Stimulated activated CD8-positive, alpha-beta memory T cell treated with anti-CD3 and anti-CD28 coated beads, Interleukin-4, amount 100 ng/mL, for 4 hours (primary cell): Measurements from ENCODE around the gene KCNIP4.
"Not testable (repeated sequence)": the region's sequence is repeated elsewhere in the genome, so short reads cannot be mapped to it uniquely, and the experiment has no call there.

Source experiments
- DNase-seq, 2 donors: peaks; one replicate each; pipeline ENCODE4 v3.0.0-alpha.2; 2020; ENCODE audit warnings: low read depth in 2 of 2, low spot score in 1 of 2

The KCNIP4 gene

DNA sequence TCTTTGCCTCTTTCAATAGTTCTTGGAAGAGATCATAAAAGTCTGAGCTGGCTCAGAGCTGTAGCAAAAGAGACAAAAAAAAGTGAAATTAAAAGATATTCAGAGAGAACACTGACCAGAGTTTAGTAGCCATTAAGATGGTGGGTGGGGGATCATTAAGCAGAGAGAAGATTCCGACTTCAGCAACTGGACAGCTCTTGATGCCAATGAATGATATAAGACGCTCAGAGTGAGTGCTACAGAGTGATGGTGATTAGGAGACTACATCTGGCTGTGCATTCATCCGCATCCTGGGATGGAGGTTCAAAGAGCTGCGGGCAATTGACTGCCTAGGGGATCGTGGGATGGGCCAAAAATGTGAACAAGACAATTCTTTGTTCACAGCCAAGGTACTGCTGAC lies 1069.8 kb downstream of the KCNIP4 start:
- no peak for DNase-seq

- no peak for DNase-seq
These were observed 1078.1 kb downstream of the KCNIP4 start for GRCh38 chr4:20870436-20870835.

DNA sequence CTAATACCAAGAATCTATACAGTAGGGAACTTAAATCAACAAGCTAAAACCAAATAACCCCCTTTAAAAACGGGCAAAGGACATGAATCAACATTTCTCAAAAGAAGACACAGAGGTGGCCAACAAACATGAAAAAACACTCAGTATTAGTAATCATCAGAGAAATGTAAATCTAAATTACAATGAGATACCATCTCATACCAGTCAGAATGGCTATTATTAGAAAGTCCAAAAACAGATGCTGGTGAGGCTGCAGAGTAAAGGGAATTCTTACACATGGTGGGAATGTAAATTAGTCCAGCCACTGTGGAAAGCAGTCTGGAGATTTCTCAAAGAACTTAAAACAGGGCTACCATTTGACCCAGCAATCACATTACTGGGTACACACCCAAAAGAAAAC lies 1080.5 kb downstream of the KCNIP4 start:
- DNase-seq: no peak

DNA sequence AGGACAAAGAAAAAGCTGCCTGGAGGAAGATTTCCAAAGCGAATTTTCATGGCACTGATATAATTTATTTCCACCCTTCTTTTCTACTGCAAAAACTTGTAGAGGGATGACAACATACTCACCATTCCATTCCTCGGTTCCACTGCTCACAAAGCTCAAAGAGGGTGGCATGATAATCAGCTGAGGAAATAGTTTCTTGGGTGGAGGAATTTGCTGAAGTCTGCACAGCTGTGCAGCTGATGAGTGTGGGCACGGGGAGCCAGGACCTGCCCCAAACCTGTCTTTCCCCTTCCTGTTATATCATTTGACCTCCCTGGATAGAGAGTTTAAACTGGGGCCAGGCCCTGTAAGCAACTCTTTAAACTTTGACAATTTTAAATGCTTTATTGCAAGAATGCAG lies 1087.7 kb downstream of the KCNIP4 start:
- DNase-seq: no peak

DNA sequence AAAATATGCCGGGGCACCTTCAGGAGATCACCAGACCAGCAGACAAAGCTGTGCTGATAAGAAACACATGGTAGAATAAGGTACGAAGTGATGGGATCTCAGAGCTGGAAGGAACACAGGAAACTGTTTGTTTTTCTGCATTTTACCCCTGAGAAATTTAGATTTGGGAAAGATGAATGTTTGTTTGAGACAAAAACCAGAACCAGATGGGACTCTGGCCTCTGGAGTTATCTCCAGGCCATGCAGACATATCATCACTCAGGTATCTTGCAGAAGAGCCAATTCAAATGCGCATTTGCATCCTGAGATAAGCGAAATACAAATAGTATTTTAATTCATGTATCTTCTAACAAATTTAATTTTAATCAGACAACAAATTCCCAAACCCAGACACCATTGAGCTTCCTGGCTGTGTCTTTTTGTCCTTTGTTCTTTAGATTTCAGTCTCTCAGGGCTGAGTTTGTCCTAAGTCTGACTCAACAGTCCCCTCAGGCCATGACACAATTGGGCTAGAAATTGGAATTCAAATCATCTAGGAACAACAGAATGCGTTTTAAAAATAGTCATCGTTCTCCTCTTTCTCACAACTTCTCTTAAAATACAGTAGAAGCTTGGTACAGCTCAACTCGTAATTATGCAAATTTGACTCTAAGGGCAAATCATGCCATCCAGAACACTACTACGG lies 1089.3 kb downstream of the KCNIP4 start:
- no peak for DNase-seq

- DNase-seq: no peak
These were observed 1091.5 kb downstream of the KCNIP4 start for GRCh38 chr4:20857081-20857480.

GRCh38 chr4:20847124-20847747 lies 1101.3 kb downstream of the KCNIP4 start:
- no peak for DNase-seq

- DNase-seq: no peak
These were observed 1104.3 kb downstream of the KCNIP4 start for GRCh38 chr4:20844311-20844710.

DNA sequence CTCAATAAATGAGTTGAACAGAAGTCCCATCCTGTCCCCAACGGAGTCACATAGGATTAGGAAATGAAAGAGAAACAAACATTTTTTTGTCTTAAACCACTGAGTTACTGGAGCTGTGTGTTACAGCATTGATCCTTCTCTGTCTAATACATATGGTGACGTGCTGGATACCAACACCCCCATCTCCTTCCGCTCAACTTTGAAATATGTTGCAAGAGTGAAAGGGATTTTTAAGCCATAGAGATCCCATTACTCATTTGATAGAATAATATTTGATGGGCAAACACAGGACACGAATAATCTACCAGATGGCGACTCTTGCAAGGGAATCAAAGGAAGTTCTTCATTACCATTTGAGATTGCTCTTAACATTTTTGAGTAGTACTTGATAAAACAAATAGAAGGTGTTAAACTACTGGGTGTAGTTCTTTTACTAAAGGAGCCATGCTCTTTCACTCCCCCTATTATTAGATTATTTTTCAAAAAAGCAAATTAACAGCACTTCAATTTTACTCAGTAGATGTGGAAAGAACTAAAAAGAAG lies 1107.9 kb downstream of the KCNIP4 start:
- no peak for DNase-seq

- no peak for DNase-seq
These were observed 1108.6 kb downstream of the KCNIP4 start for GRCh38 chr4:20839957-20840356.

- no peak for DNase-seq
These were observed 1110.1 kb downstream of the KCNIP4 start for GRCh38 chr4:20838476-20838875.

DNA sequence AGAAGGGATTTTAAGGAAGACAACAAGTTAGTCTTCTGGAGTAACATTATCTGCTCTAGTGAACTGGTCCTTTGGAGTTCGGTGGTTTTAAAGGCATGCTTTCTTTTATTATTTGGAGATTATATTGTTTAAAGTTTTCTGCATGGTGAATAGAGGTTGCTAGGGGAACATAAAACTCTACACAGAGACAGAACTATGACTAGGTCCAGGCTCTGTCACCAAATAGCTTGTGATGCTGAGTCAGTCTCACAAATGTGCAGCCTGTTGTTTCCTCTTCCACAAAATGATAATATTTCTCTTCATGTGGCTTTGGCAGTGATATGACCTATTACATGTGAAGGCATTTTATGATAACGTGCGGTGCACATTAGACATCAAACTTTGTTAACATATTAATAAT lies 1115.7 kb downstream of the KCNIP4 start:
- no peak for DNase-seq

DNA sequence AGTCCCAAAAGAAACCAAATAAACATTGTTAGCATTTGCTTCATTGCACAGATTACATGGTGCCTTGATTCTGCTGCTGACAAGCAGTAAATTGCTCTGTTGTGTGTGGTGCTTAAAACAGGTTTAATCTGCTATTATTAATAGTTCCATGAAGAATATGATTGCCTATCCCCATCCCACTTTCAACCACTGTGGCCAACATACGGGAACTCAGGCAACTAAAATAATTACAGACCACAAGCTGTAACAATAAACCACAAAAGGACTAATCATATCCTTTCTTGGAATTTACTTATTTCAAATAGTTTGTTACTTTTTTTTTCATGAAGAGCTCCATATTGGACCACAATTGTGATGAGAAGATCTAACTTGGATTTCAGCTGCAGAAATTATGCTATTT lies 1116.8 kb downstream of the KCNIP4 start:
- no peak for DNase-seq

- DNase-seq: no peak
These were observed 1118.8 kb downstream of the KCNIP4 start for GRCh38 chr4:20829617-20830357.

GRCh38 chr4:20825505-20825904 lies 1123.1 kb downstream of the KCNIP4 start:
- DNase-seq: no peak

- no peak for DNase-seq
These were observed 1132.3 kb downstream of the KCNIP4 start for GRCh38 chr4:20816287-20816686.

- DNase-seq: no peak
These were observed 1134.9 kb downstream of the KCNIP4 start for GRCh38 chr4:20813700-20814099.

GRCh38 chr4:20809812-20810211 lies 1138.8 kb downstream of the KCNIP4 start:
- DNase-seq: no peak

- DNase-seq: no peak
These were observed 1142.9 kb downstream of the KCNIP4 start for GRCh38 chr4:20805716-20806115.

- DNase-seq: no peak
These were observed 1160.5 kb downstream of the KCNIP4 start for GRCh38 chr4:20787940-20788665.

DNA sequence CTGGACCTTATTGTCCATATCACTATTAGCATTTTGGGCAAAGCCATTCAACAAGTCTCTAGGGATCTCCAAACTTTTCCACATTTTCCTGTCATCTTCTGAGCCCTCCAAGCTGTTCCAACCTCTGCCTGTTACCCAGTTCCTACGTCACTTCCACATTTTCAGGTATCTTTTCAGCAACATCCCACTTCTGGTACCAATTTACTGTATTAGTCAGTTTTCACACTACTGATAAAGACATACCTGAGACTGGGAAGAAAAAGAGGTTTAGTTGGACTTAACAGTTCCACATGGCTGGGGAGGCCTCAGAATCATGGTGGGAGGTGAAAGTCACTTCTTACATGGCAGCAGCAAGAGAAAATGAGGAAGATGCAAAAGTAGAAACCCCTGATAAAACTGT lies 1165.4 kb downstream of the KCNIP4 start:
- DNase-seq: not testable (repeated sequence)
